Dendritic cell treated with granulocyte-macrophage colony-stimulating factor and Interleukin-4, amounts not matched to agents 40 ng/mL and 50 ng/mL, for 4 days (primary cell): ENCODE measurements around the gene LZTR1.

Experiments used
- H3K27ac Mint-ChIP-seq: one replicate; pipeline ENCODE4 v1.8.0; 2022; ENCODE audit warnings: mild to moderate bottlenecking, mixed read lengths
- H3K27me3 Mint-ChIP-seq: one replicate; pipeline ENCODE4 v1.8.0; 2022; ENCODE audit warnings: mild to moderate bottlenecking, mixed read lengths
- H3K36me3 Mint-ChIP-seq: one replicate; pipeline ENCODE4 v1.8.0; 2022; ENCODE audit warnings: low read depth, mixed read lengths
- H3K4me1 Mint-ChIP-seq: one replicate; pipeline ENCODE4 v1.8.0; 2022; ENCODE audit warnings: low read depth, mixed read lengths
- H3K4me3 Mint-ChIP-seq: one replicate; pipeline ENCODE4 v1.8.0; 2022; ENCODE audit warnings: mild to moderate bottlenecking, moderate library complexity, mixed read lengths
- H3K9me3 Mint-ChIP-seq: one replicate; pipeline ENCODE4 v1.8.0; 2022; ENCODE audit warnings: mixed read lengths
- intact Hi-C: fragments of 100-400 bp; cut with micrococcal nuclease; formaldehyde crosslinking; loops from one replicate; pipeline ENCODE4 v1.15.0; 2022

The LZTR1 gene

GRCh38 chr22:20990184-20991180 lies 8.4 kb downstream of the LZTR1 start:
- H3K27ac Mint-ChIP-seq = no peak overlapping the region
- intact Hi-C loops = no loop called here
- no peak overlapping the region for H3K4me3 Mint-ChIP-seq
- no peaks in the 10 kb centered on the region for H3K9me3 Mint-ChIP-seq
- no peaks in the 10 kb centered on the region for H3K27me3 Mint-ChIP-seq
- H3K4me1 Mint-ChIP-seq = peaks cover 6% of the 10 kb centered on the region
- peaks cover 100% of the 10 kb centered on the region for H3K36me3 Mint-ChIP-seq

GRCh38 chr22:20991252-20992055 lies 9.4 kb downstream of the LZTR1 start:
- Mint-ChIP-seq H3K27me3 (no peaks in the 10 kb centered on the region), H3K9me3 (no peaks in the 10 kb centered on the region), H3K36me3 (peaks cover 100% of the 10 kb centered on the region), H3K4me1 (peaks cover 6% of the 10 kb centered on the region), H3K4me3 (no peak overlapping the region), H3K27ac (no peak overlapping the region)
- intact Hi-C loops = no loop called here

- no peaks in the 10 kb centered on the region for H3K27me3 Mint-ChIP-seq
- no peak overlapping the region for H3K27ac Mint-ChIP-seq
- H3K9me3 Mint-ChIP-seq = no peaks in the 10 kb centered on the region
- H3K36me3 Mint-ChIP-seq = peaks cover 100% of the 10 kb centered on the region
- intact Hi-C loops = no loop called here
- peaks cover 6% of the 10 kb centered on the region for H3K4me1 Mint-ChIP-seq
- H3K4me3 Mint-ChIP-seq = no peak overlapping the region
Observed at GRCh38 chr22:20992056-20992442, 10.0 kb downstream of the LZTR1 start.

GRCh38 chr22:20992456-20993303 lies 10.6 kb downstream of the LZTR1 start:
- H3K4me3 Mint-ChIP-seq = no peak overlapping the region
- peaks cover 6% of the 10 kb centered on the region for H3K4me1 Mint-ChIP-seq
- peaks cover 100% of the 10 kb centered on the region for H3K36me3 Mint-ChIP-seq
- H3K9me3 Mint-ChIP-seq = no peaks in the 10 kb centered on the region
- H3K27me3 Mint-ChIP-seq = no peaks in the 10 kb centered on the region
- no peak overlapping the region for H3K27ac Mint-ChIP-seq
- intact Hi-C loops = no loop called here

- H3K4me3 Mint-ChIP-seq = no peak overlapping the region
Observed at GRCh38 chr22:20993304-20994127, 11.4 kb downstream of the LZTR1 start.

GRCh38 chr22:20994128-20994901 lies 12.2 kb downstream of the LZTR1 start:
- no peak overlapping the region for H3K4me3 Mint-ChIP-seq
- peaks cover 9% of the 10 kb centered on the region for H3K4me1 Mint-ChIP-seq
- H3K27ac Mint-ChIP-seq = no peak overlapping the region
- peaks cover 100% of the 10 kb centered on the region for H3K36me3 Mint-ChIP-seq
- H3K27me3 Mint-ChIP-seq = no peaks in the 10 kb centered on the region
- intact Hi-C loops = no loop called here
- H3K9me3 Mint-ChIP-seq = no peaks in the 10 kb centered on the region

More at GRCh38 chr22:20993304-20994127, 11.4 kb downstream of the LZTR1 start:
- Mint-ChIP-seq H3K27me3 (no peaks in the 10 kb centered on the region), H3K36me3 (peaks cover 100% of the 10 kb centered on the region), H3K9me3 (no peaks in the 10 kb centered on the region), H3K27ac (no peak overlapping the region), H3K4me1 (peaks cover 13% of the 10 kb centered on the region)
- intact Hi-C loops = no loop called here

GRCh38 chr22:20994902-20995241 lies 12.8 kb downstream of the LZTR1 start:
- peaks cover 12% of the 10 kb centered on the region for H3K4me1 Mint-ChIP-seq
- peaks cover 100% of the 10 kb centered on the region for H3K36me3 Mint-ChIP-seq
- intact Hi-C loops = no loop called here
- no peak overlapping the region for H3K27ac Mint-ChIP-seq
- H3K27me3 Mint-ChIP-seq = no peaks in the 10 kb centered on the region
- H3K9me3 Mint-ChIP-seq = no peaks in the 10 kb centered on the region
- no peak overlapping the region for H3K4me3 Mint-ChIP-seq

- no peak overlapping the region for H3K27ac Mint-ChIP-seq
- H3K4me1 Mint-ChIP-seq = peaks cover 18% of the 10 kb centered on the region
- H3K36me3 Mint-ChIP-seq = peaks cover 100% of the 10 kb centered on the region
- H3K27me3 Mint-ChIP-seq = no peaks in the 10 kb centered on the region
- H3K9me3 Mint-ChIP-seq = no peaks in the 10 kb centered on the region
- no peak overlapping the region for H3K4me3 Mint-ChIP-seq
- intact Hi-C loops = no loop called here
Observed at GRCh38 chr22:20995329-20996030, 13.4 kb downstream of the LZTR1 start.

GRCh38 chr22:20996031-20996410 lies 13.9 kb downstream of the LZTR1 start:
- H3K27me3 Mint-ChIP-seq = no peaks in the 10 kb centered on the region
- H3K4me3 Mint-ChIP-seq = no peak overlapping the region
- H3K9me3 Mint-ChIP-seq = no peaks in the 10 kb centered on the region
- intact Hi-C loops = no loop called here
- H3K4me1 Mint-ChIP-seq = peaks cover 24% of the 10 kb centered on the region
- peaks cover 99% of the 10 kb centered on the region for H3K36me3 Mint-ChIP-seq
- no peak overlapping the region for H3K27ac Mint-ChIP-seq

- H3K36me3 Mint-ChIP-seq = peaks cover 99% of the 10 kb centered on the region
- H3K9me3 Mint-ChIP-seq = no peaks in the 10 kb centered on the region
- H3K4me1 Mint-ChIP-seq = peaks cover 30% of the 10 kb centered on the region
- H3K4me3 Mint-ChIP-seq = no peak overlapping the region
- no peaks in the 10 kb centered on the region for H3K27me3 Mint-ChIP-seq
- intact Hi-C loops = no loop called here
- no peak overlapping the region for H3K27ac Mint-ChIP-seq
Observed at GRCh38 chr22:20996598-20997535, 14.8 kb downstream of the LZTR1 start.

- no peaks in the 10 kb centered on the region for H3K27me3 Mint-ChIP-seq
- peaks cover 96% of the 10 kb centered on the region for H3K36me3 Mint-ChIP-seq
- H3K9me3 Mint-ChIP-seq = no peaks in the 10 kb centered on the region
- intact Hi-C loops = no loop called here
- H3K4me1 Mint-ChIP-seq = peaks cover 32% of the 10 kb centered on the region
- H3K4me3 Mint-ChIP-seq = no peak overlapping the region
- H3K27ac Mint-ChIP-seq = no peak overlapping the region
Observed at GRCh38 chr22:20997536-20998257, 15.6 kb downstream of the LZTR1 start.
